Uterus (tissue), 4 donors: ENCODE results near the gene KRT7. TPM values are rescaled to one million over a fixed set of nuclear protein-coding genes. Genes with fewer than 3 reads are reported as not detected.

ENCODE experiments used
- DNase-seq, 2 donors: peaks; one replicate each; pipeline ENCODE4 v3.0.0-alpha.2; 2019 to 2020
- H3K27ac ChIP-seq, 2 donors: fragments of 200-600 bp; sonication (generic); 1 replicate in 1 of 2; 2 replicates in 1 of 2; pipeline ENCODE4 v1.5.1; 2016 to 2018
- H3K27me3 ChIP-seq, 2 donors: fragments of 200-600 bp; sonication (generic); one replicate each; pipeline ENCODE4 v1.5.1; 2018 to 2019; ENCODE audit warnings: control low read depth in 1 of 2
- H3K36me3 ChIP-seq, 2 donors: fragments of 200-600 bp; sonication (generic); one replicate each; pipeline ENCODE4 v1.5.1; 2019; ENCODE audit warnings: control low read depth in 1 of 2
- H3K4me1 ChIP-seq, 2 donors: fragments of 200-600 bp; sonication (generic); one replicate each; pipeline ENCODE4 v1.5.1; 2018 to 2019; ENCODE audit warnings: control low read depth in 1 of 2
- H3K4me3 ChIP-seq, 2 donors: fragments of 200-600 bp; sonication (generic); 1 replicate in 1 of 2; 2 replicates in 1 of 2; pipeline ENCODE4 v1.5.1; 2018 to 2019; ENCODE audit warnings: mild to moderate bottlenecking in 1 of 2
- H3K9me3 ChIP-seq, 2 donors: fragments of 200-600 bp; sonication (generic); one replicate each; pipeline ENCODE4 v1.5.1; 2019; ENCODE audit warnings: control low read depth in 1 of 2
- POLR2A ChIP-seq, 2 donors: fragments of 450-650 bp; IDR thresholded peaks; one replicate each; pipeline ENCODE4 v1.6.1; 2016; ENCODE audit warnings: antibody characterized with exemption in 2 of 2, mild to moderate bottlenecking in 1 of 2, moderate library complexity in 1 of 2
- intact Hi-C: fragments of 100-400 bp; cut with DNase I; formaldehyde crosslinking; loops from one replicate; pipeline ENCODE4 v1.15.1; 2023; ENCODE audit warnings: low total_unique reads
- total RNA-seq, 4 donors: library from RNA; depleted of rRNA in 3 of 4; stranded (reverse); fragments of >200 nt in 3 of 4; gene quantifications; one replicate each; pipeline versions ENCODE4 v1.1.0 to v1.2.4, GENCODE V29; 2014 to 2023
- TF ChIP-seq, protein P1 (sequence below), 4 experiments: fragments of 200-600 bp in 2 of 4; fragments of 450-650 bp in 2 of 4; sonication (generic) in 2 of 4; IDR thresholded peaks; one replicate each; pipeline ENCODE4 v1.5.1; 2016 to 2019; ENCODE audit warnings: antibody characterized with exemption in 4 of 4, mild to moderate bottlenecking in 2 of 4, moderate library complexity in 1 of 4
- donor health status: DM: yes; HTN: yes; CAD: no.

KRT7 gene
- total RNA-seq, 4 donors from 2014 or later = 2.1 to 51.2 (median 5.1) TPM; not detected in 1

- no peak overlapping the region for H3K27ac ChIP-seq
- no peak for TF ChIP-seq POLR2A (IDR thresholded peaks at IDR 0.05)
- TF ChIP-seq, protein P1, sequence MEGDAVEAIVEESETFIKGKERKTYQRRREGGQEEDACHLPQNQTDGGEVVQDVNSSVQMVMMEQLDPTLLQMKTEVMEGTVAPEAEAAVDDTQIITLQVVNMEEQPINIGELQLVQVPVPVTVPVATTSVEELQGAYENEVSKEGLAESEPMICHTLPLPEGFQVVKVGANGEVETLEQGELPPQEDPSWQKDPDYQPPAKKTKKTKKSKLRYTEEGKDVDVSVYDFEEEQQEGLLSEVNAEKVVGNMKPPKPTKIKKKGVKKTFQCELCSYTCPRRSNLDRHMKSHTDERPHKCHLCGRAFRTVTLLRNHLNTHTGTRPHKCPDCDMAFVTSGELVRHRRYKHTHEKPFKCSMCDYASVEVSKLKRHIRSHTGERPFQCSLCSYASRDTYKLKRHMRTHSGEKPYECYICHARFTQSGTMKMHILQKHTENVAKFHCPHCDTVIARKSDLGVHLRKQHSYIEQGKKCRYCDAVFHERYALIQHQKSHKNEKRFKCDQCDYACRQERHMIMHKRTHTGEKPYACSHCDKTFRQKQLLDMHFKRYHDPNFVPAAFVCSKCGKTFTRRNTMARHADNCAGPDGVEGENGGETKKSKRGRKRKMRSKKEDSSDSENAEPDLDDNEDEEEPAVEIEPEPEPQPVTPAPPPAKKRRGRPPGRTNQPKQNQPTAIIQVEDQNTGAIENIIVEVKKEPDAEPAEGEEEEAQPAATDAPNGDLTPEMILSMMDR (IDR thresholded peaks at IDR 0.05) = no peak
- DNase-seq = no peak
- H3K4me3 ChIP-seq = no peak overlapping the region
- intact Hi-C loops = no loop called here
- H3K36me3 ChIP-seq = no peaks in the 10 kb centered on the region
- H3K9me3 ChIP-seq = no peaks in the 10 kb centered on the region
- no peaks in the 10 kb centered on the region for H3K4me1 ChIP-seq
- no peaks in the 10 kb centered on the region for H3K27me3 ChIP-seq
Observed at GRCh38 chr12:52186118-52186840, 46.8 kb upstream of the KRT7 start.

- no peak for TF ChIP-seq POLR2A (IDR thresholded peaks at IDR 0.05)
- TF ChIP-seq, protein P1 (IDR thresholded peaks at IDR 0.05) = no peak
- Histone ChIP-seq H3K4me1 (peaks cover 0 to 6% of the 10 kb centered on the region in 2 donors), H3K36me3 (no peaks in the 10 kb centered on the region), H3K27me3 (no peaks in the 10 kb centered on the region), H3K9me3 (no peaks in the 10 kb centered on the region), H3K4me3 (no peak overlapping the region), H3K27ac (no peak overlapping the region)
- intact Hi-C loops = no loop called here
- no peak for DNase-seq
Observed at GRCh38 chr12:52187206-52187605, 45.8 kb upstream of the KRT7 start.

DNA sequence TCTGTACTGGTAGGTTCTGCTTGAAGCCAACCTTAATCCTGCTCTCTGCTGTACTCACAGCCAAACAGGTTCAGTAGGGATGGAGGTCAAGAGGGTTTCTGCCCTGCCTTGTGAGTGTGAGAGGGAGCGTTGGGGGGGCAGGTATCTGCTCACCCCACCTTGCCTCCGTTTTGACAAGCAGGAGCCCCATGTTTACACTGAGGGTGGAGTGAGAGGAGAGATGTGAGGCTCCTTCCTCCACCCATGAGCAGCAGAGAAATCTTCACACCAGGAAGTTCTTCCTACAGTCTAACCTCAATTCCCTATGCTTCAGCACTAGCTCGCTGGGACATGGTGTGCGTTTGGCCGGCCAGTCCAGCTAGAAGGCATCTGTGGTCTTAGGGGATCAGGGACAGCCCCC lies 45.4 kb upstream of the KRT7 start:
- intact Hi-C loops = no loop called here
- Histone ChIP-seq H3K27ac (no peak overlapping the region), H3K9me3 (no peaks in the 10 kb centered on the region), H3K36me3 (no peaks in the 10 kb centered on the region), H3K4me3 (no peak overlapping the region), H3K27me3 (no peaks in the 10 kb centered on the region), H3K4me1 (peaks cover 0 to 9% of the 10 kb centered on the region in 2 donors)
- no peak for DNase-seq
- TF ChIP-seq, protein P1 (IDR thresholded peaks at IDR 0.05) = no peak
- no peak for TF ChIP-seq POLR2A (IDR thresholded peaks at IDR 0.05)

GRCh38 chr12:52188658-52189057 lies 44.4 kb upstream of the KRT7 start:
- intact Hi-C loops = no loop called here
- peaks cover 0 to 19% of the 10 kb centered on the region in 2 donors for H3K4me1 ChIP-seq
- H3K9me3 ChIP-seq = no peaks in the 10 kb centered on the region
- no peaks in the 10 kb centered on the region for H3K27me3 ChIP-seq
- no peak overlapping the region for H3K27ac ChIP-seq
- DNase-seq = no peak
- TF ChIP-seq, protein P1 (IDR thresholded peaks at IDR 0.05) = no peak
- no peak for TF ChIP-seq POLR2A (IDR thresholded peaks at IDR 0.05)
- H3K36me3 ChIP-seq = no peaks in the 10 kb centered on the region
- H3K4me3 ChIP-seq = no peak overlapping the region

- intact Hi-C loops = no loop called here
- Histone ChIP-seq H3K27me3 (no peaks in the 10 kb centered on the region), H3K27ac (no peak overlapping the region), H3K4me1 (peaks cover 3 to 22% of the 10 kb centered on the region in 2 donors), H3K9me3 (no peaks in the 10 kb centered on the region), H3K4me3 (no peak overlapping the region), H3K36me3 (no peaks in the 10 kb centered on the region)
- TF ChIP-seq, protein P1 (IDR thresholded peaks at IDR 0.05) = no peak
- DNase-seq = no peak
Observed at GRCh38 chr12:52189376-52190174, 43.5 kb upstream of the KRT7 start.
